H9 (cell line): Measurements from ENCODE around the gene FAM43B. TPM values are rescaled to one million over a fixed set of nuclear protein-coding genes. Genes with fewer than 3 reads are reported as not detected.

Source experiments
- DNase-seq: peaks from one replicate; pipeline ENCODE4 v3.0.0-alpha.2; 2017
- H2AFZ ChIP-seq: one replicate; pipeline ENCODE4 v1.6.1; 2013; ENCODE audit warnings: mild to moderate bottlenecking, low read length, control low read depth, moderate library complexity
- H2AK5ac ChIP-seq: 2 replicates; pipeline ENCODE4 v1.6.1; 2013; ENCODE audit warnings: low read length, control low read depth, mixed read lengths; ENCODE audit not compliant: insufficient read length
- H2BK120ac ChIP-seq: one replicate; pipeline ENCODE4 v1.6.1; 2013; ENCODE audit warnings: low read depth, mild to moderate bottlenecking, low read length, control low read depth, inconsistent platforms; ENCODE audit not compliant: poor library complexity, severe bottlenecking
- H2BK12ac ChIP-seq: 2 replicates; pipeline ENCODE4 v1.6.1; 2013; ENCODE audit warnings: low read length, control low read depth, mixed read lengths, low read depth; ENCODE audit not compliant: insufficient read length
- H2BK15ac ChIP-seq: 2 replicates; pipeline ENCODE4 v1.6.1; 2013; ENCODE audit warnings: low read depth, low read length, control low read depth
- H2BK20ac ChIP-seq: one replicate; pipeline ENCODE4 v1.6.1; 2013; ENCODE audit warnings: low read depth, mild to moderate bottlenecking, low read length, control low read depth, inconsistent platforms; ENCODE audit not compliant: poor library complexity, severe bottlenecking
- H2BK5ac ChIP-seq: 2 replicates; pipeline ENCODE4 v1.6.1; 2013; ENCODE audit warnings: low read length, control low read depth, mixed read lengths; ENCODE audit not compliant: insufficient read length
- H3K14ac ChIP-seq: 2 replicates; pipeline ENCODE4 v1.6.1; 2013; ENCODE audit warnings: low read length, control low read depth; ENCODE audit not compliant: insufficient read depth
- H3K18ac ChIP-seq: 2 replicates; pipeline ENCODE4 v1.6.1; 2013; ENCODE audit warnings: low read depth, mild to moderate bottlenecking, mixed read lengths, low read length, control low read depth; ENCODE audit not compliant: insufficient read length
- H3K23ac ChIP-seq: 2 replicates; pipeline ENCODE4 v1.6.1; 2013; ENCODE audit warnings: low read length, control low read depth, mixed read lengths, low read depth; ENCODE audit not compliant: insufficient read length
- H3K23me2 ChIP-seq: 2 replicates; pipeline ENCODE4 v1.6.1; 2013; ENCODE audit warnings: low read depth, mild to moderate bottlenecking, mixed read lengths, low read length, control low read depth; ENCODE audit not compliant: insufficient read length, poor library complexity, severe bottlenecking
- H3K27ac ChIP-seq: 2 replicates; pipeline ENCODE4 v1.5.1; 2013; ENCODE audit warnings: low read length, control low read depth, mixed read lengths, low read depth; ENCODE audit not compliant: insufficient read length
- H3K27me3 ChIP-seq: 2 replicates; pipeline ENCODE4 v1.6.1; 2013; ENCODE audit warnings: low read length, control low read depth, inconsistent platforms; ENCODE audit not compliant: insufficient read depth
- H3K4ac ChIP-seq: 2 replicates; pipeline ENCODE4 v1.6.1; 2013; ENCODE audit warnings: low read depth, mild to moderate bottlenecking, control low read depth, inconsistent platforms, low read length, moderate library complexity
- H3K4me1 ChIP-seq: 2 replicates; pipeline ENCODE4 v1.6.1; 2013; ENCODE audit warnings: low read length, control low read depth, inconsistent platforms; ENCODE audit not compliant: insufficient read depth
- H3K4me2 ChIP-seq: 2 replicates; pipeline ENCODE4 v1.6.1; 2013; ENCODE audit warnings: low read length, control low read depth, mixed read lengths; ENCODE audit not compliant: insufficient read length, insufficient read depth
- H3K56ac ChIP-seq: 2 replicates; pipeline ENCODE4 v1.6.1; 2013; ENCODE audit warnings: low read depth, mild to moderate bottlenecking, mixed read lengths, low read length, control low read depth; ENCODE audit not compliant: insufficient read length
- H3K79me1 ChIP-seq: 2 replicates; pipeline ENCODE4 v1.6.1; 2013; ENCODE audit warnings: low read depth, mild to moderate bottlenecking, moderate library complexity, low read length, control low read depth, inconsistent platforms; ENCODE audit not compliant: insufficient read depth, poor library complexity, severe bottlenecking
- H3K79me2 ChIP-seq: 2 replicates; pipeline ENCODE4 v1.6.1; 2013; ENCODE audit warnings: low read length, control low read depth, inconsistent platforms; ENCODE audit not compliant: insufficient read depth
- H3K9ac ChIP-seq: 2 replicates; pipeline ENCODE4 v1.6.1; 2013; ENCODE audit warnings: low read length, control low read depth, mixed read lengths; ENCODE audit not compliant: insufficient read length; ENCODE audit errors: extremely low read depth
- H3K9me3 ChIP-seq: one replicate; pipeline ENCODE4 v1.6.1; 2013; ENCODE audit warnings: low read depth, low read length, inconsistent platforms; ENCODE audit not compliant: control insufficient read depth
- H3T11ph ChIP-seq: one replicate; pipeline ENCODE4 v1.6.1; 2013; ENCODE audit warnings: mild to moderate bottlenecking, low read length, control low read depth, inconsistent platforms
- H4K20me1 ChIP-seq: one replicate; pipeline ENCODE4 v1.6.1; 2013; ENCODE audit not compliant: control insufficient read depth, insufficient read length, insufficient read depth
- H4K5ac ChIP-seq: 2 replicates; pipeline ENCODE4 v1.6.1; 2013; ENCODE audit warnings: low read depth, mild to moderate bottlenecking, mixed read lengths, low read length, control low read depth; ENCODE audit not compliant: insufficient read length
- H4K8ac ChIP-seq: replicated peaks from 2 replicates; pipeline ENCODE4 v1.6.1; 2013; ENCODE audit warnings: low read length, control low read depth, mixed read lengths, low read depth; ENCODE audit not compliant: insufficient read length
- H4K91ac ChIP-seq: 2 replicates; pipeline ENCODE4 v1.6.1; 2013; ENCODE audit warnings: low read depth, mild to moderate bottlenecking, moderate library complexity, mixed read lengths, low read length, control low read depth; ENCODE audit not compliant: insufficient read length
- H3K27ac Mint-ChIP-seq, 3 experiments: 2 replicates in 2 of 3; 3 replicates in 1 of 3; pipeline ENCODE4 v1.8.0; 2020 to 2021; ENCODE audit warnings: mixed read lengths in 3 of 3, mild to moderate bottlenecking in 1 of 3, moderate library complexity in 1 of 3
- H3K27me3 Mint-ChIP-seq: 2 replicates; pipeline ENCODE4 v1.8.0; 2021; ENCODE audit warnings: low read depth, mild to moderate bottlenecking, moderate library complexity, mixed read lengths
- H3K36me3 Mint-ChIP-seq, 3 experiments: 2 replicates in 2 of 3; 3 replicates in 1 of 3; pipeline ENCODE4 v1.8.0; 2020 to 2021; ENCODE audit warnings: low read depth in 3 of 3, mixed read lengths in 3 of 3; ENCODE audit not compliant: insufficient read depth in 1 of 3
- H3K4me1 Mint-ChIP-seq, 2 experiments: 2 replicates each; pipeline ENCODE4 v1.8.0; 2020; ENCODE audit warnings: mixed read lengths in 2 of 2
- H3K4me3 Mint-ChIP-seq, 2 experiments: 2 replicates in 1 of 2; 3 replicates in 1 of 2; pipeline ENCODE4 v1.8.0; 2020 to 2021; ENCODE audit warnings: mild to moderate bottlenecking in 2 of 2, mixed read lengths in 2 of 2, moderate library complexity in 1 of 2
- H3K9me3 Mint-ChIP-seq, 2 experiments: 2 replicates in 1 of 2; 3 replicates in 1 of 2; pipeline ENCODE4 v1.8.0; 2020; ENCODE audit warnings: mild to moderate bottlenecking in 2 of 2, mixed read lengths in 2 of 2, moderate library complexity in 1 of 2
- CTCF ChIP-seq: fragments of 200-600 bp; sonication (generic); conservative IDR thresholded peaks from 3 replicates; pipeline ENCODE4 v1.8.0; 2021; ENCODE audit warnings: antibody characterized with exemption, mild to moderate bottlenecking
- WGBS: extraction: QIAGEN DNeasy Blood & Tissue Kit; methylation state at CpG from one replicate; pipeline ENCODE4 v1.1.7; 2013; ENCODE audit warnings: missing lambda C conversion rate, low lambda C conversion rate, mixed read lengths; ENCODE audit not compliant: insufficient read length; ENCODE audit errors: extremely low coverage; 5-methylcytosine and 5-hydroxymethylcytosine counted together
- total RNA-seq: library from RNA; stranded (reverse); gene quantifications from 2 replicates; pipeline ENCODE4 v1.2.1, GENCODE V29; 2021

The FAM43B gene
- total RNA-seq, 1 experiment from 2014 or later, result 0.22 TPM

DNA sequence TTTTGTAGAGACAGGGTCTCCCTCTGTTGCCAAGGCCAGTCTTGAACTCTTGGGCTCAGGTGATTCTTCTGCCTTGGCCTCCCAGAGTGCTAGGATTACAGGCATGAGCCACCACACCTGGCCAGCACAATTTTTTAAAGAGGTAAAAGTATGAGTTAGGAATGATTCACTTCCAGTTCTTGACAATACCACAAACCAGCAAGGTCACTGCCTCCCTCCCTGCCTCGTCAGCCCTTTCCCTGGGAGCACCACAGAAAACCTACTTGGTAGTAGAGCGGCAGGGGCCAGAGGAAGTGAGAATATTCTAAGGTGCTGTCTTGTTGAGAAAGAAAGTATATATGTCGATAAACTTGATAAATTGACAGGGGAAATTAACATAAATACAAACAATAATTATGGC lies 25.7 kb downstream of the FAM43B start:
- Histone ChIP-seq H3K27me3 (no peaks in the 10 kb centered on the region; the same call in 1 of the 2 replicates), H4K5ac (no peak overlapping the region), H3K27ac (no peak overlapping the region), H4K91ac (no peak overlapping the region), H3K23ac (no peak overlapping the region), H3K9ac (no peak overlapping the region), H3K79me2 (no peaks in the 10 kb centered on the region), H3K56ac (no peak overlapping the region), H3T11ph (no peak overlapping the region), H3K9me3 (no peaks in the 10 kb centered on the region), H2AFZ (no peak overlapping the region), H2BK12ac (no peak overlapping the region), H3K18ac (no peak overlapping the region), H3K14ac (no peak overlapping the region), H2BK15ac (no peak overlapping the region), H4K20me1 (no peaks in the 10 kb centered on the region), H3K23me2 (no peaks in the 10 kb centered on the region), H4K8ac (no peak overlapping the region), H3K4me2 (no peak overlapping the region), H2BK120ac (no peak overlapping the region), H3K4ac (no peak overlapping the region), H3K79me1 (no peaks in the 10 kb centered on the region), H2BK20ac (no peak overlapping the region), H3K4me1 (no peaks in the 10 kb centered on the region), H2AK5ac (no peak overlapping the region), H2BK5ac (no peak overlapping the region)
- H3K4me1 Mint-ChIP-seq, result peaks cover 8 to 9% of the 10 kb centered on the region in 2 experiments; a peak in 2 of 4 replicates
- no peak overlapping the region for H3K4me3 Mint-ChIP-seq
- no peaks in the 10 kb centered on the region for H3K9me3 Mint-ChIP-seq
- no peak for TF ChIP-seq CTCF
- DNase-seq, result no peak
- peaks cover 25% of the 10 kb centered on the region for H3K27me3 Mint-ChIP-seq
- no peaks in the 10 kb centered on the region for H3K36me3 Mint-ChIP-seq
- H3K27ac Mint-ChIP-seq, result no peak overlapping the region
- WGBS, result no CpG with 5 or more reads among the region's 3 CpGs
